ENCODE measurements around the gene RFC5.
A peak's percentile ranks its signal among the peaks of the same experiment; 100 is the strongest.

RFC5 gene

GRCh38 chr12:118052324-118053070 is 36.0 kb downstream of the RFC5 start (continued):
- no peak for TF ChIP-seq ZNF837 (tag by site-specific recombination; IDR thresholded peaks at IDR 0.05)
- TF ChIP-seq ZNF558 (tag by site-specific recombination; IDR thresholded peaks at IDR 0.05), result no peak
- no peak for TF ChIP-seq ZNF843 (tag by site-specific recombination; IDR thresholded peaks at IDR 0.05)
- TF ChIP-seq KLF17 (tag by site-specific recombination; IDR thresholded peaks at IDR 0.05), result no peak
- TF ChIP-seq ZNF302 (tag by site-specific recombination; IDR thresholded peaks at IDR 0.05; ENCODE audit: low read depth), result no peak
- no peak for TF ChIP-seq ZNF610 (tag by site-specific recombination; IDR thresholded peaks at IDR 0.05; ENCODE audit: borderline replicate concordance)
- TF ChIP-seq ZNF777 (tag by site-specific recombination; IDR thresholded peaks at IDR 0.05; ENCODE audit: borderline replicate concordance), result no peak
- TF ChIP-seq, protein P1, sequence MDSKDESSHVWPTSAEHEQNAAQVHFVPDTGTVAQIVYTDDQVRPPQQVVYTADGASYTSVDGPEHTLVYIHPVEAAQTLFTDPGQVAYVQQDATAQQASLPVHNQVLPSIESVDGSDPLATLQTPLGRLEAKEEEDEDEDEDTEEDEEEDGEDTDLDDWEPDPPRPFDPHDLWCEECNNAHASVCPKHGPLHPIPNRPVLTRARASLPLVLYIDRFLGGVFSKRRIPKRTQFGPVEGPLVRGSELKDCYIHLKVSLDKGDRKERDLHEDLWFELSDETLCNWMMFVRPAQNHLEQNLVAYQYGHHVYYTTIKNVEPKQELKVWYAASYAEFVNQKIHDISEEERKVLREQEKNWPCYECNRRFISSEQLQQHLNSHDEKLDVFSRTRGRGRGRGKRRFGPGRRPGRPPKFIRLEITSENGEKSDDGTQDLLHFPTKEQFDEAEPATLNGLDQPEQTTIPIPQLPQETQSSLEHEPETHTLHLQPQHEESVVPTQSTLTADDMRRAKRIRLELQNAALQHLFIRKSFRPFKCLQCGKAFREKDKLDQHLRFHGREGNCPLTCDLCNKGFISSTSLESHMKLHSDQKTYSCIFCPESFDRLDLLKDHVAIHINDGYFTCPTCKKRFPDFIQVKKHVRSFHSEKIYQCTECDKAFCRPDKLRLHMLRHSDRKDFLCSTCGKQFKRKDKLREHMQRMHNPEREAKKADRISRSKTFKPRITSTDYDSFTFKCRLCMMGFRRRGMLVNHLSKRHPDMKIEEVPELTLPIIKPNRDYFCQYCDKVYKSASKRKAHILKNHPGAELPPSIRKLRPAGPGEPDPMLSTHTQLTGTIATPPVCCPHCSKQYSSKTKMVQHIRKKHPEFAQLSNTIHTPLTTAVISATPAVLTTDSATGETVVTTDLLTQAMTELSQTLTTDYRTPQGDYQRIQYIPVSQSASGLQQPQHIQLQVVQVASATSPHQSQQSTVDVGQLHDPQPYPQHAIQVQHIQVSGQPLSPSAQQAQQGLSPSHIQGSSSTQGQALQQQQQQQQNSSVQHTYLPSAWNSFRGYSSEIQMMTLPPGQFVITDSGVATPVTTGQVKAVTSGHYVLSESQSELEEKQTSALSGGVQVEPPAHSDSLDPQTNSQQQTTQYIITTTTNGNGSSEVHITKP (tag by site-specific recombination; IDR thresholded peaks at IDR 0.05), result no peak
- TF ChIP-seq, protein P2, sequence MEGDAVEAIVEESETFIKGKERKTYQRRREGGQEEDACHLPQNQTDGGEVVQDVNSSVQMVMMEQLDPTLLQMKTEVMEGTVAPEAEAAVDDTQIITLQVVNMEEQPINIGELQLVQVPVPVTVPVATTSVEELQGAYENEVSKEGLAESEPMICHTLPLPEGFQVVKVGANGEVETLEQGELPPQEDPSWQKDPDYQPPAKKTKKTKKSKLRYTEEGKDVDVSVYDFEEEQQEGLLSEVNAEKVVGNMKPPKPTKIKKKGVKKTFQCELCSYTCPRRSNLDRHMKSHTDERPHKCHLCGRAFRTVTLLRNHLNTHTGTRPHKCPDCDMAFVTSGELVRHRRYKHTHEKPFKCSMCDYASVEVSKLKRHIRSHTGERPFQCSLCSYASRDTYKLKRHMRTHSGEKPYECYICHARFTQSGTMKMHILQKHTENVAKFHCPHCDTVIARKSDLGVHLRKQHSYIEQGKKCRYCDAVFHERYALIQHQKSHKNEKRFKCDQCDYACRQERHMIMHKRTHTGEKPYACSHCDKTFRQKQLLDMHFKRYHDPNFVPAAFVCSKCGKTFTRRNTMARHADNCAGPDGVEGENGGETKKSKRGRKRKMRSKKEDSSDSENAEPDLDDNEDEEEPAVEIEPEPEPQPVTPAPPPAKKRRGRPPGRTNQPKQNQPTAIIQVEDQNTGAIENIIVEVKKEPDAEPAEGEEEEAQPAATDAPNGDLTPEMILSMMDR (tag by site-specific recombination; IDR thresholded peaks at IDR 0.05), result no peak
- TF ChIP-seq ZNF23 (tag by site-specific recombination; IDR thresholded peaks at IDR 0.05; ENCODE audit: borderline replicate concordance), result no peak
- TF ChIP-seq ZNF248 (tag by site-specific recombination; IDR thresholded peaks at IDR 0.05), result no peak
- TF ChIP-seq ZNF692 (tag by site-specific recombination; IDR thresholded peaks at IDR 0.05), result peak; percentile 35; the same call in 1 of the 2 replicates
- TF ChIP-seq YY2 (tag by site-specific recombination; IDR thresholded peaks at IDR 0.05), result no peak
- no peak for TF ChIP-seq ZNF266 (tag by site-specific recombination; IDR thresholded peaks at IDR 0.05; ENCODE audit: low read depth)
- no peak for TF ChIP-seq ZNF514 (tag by site-specific recombination; IDR thresholded peaks at IDR 0.05)
- no peak for TF ChIP-seq KLF7 (tag by site-specific recombination; IDR thresholded peaks at IDR 0.05; ENCODE audit: borderline replicate concordance)
- TF ChIP-seq ZBTB21 (tag by site-specific recombination; IDR thresholded peaks at IDR 0.05), result no peak
- TF ChIP-seq ZNF600 (tag by site-specific recombination; IDR thresholded peaks at IDR 0.05), result peak; percentile 91
- TF ChIP-seq ZNF311 (tag by site-specific recombination; IDR thresholded peaks at IDR 0.05; ENCODE audit: borderline replicate concordance), result no peak
- TF ChIP-seq RBAK (tag by site-specific recombination; IDR thresholded peaks at IDR 0.05), result no peak
- no peak for TF ChIP-seq BCL11B (tag by site-specific recombination; IDR thresholded peaks at IDR 0.05; ENCODE audit: low read depth)
- peak; percentile 60; the same call in 1 of the 2 replicates for TF ChIP-seq INSM2 (tag by site-specific recombination; IDR thresholded peaks at IDR 0.05)
- no peak for TF ChIP-seq ZNF645 (tag by site-specific recombination; IDR thresholded peaks at IDR 0.05)
- TF ChIP-seq ZNF366 (tag by site-specific recombination; conservative IDR thresholded peaks at IDR 0.05), result peak; percentile 56
- TF ChIP-seq ATF2 (tag by site-specific recombination; IDR thresholded peaks at IDR 0.05; ENCODE audit: low read depth), result no peak
- TF ChIP-seq ZNF48 (tag by site-specific recombination; IDR thresholded peaks at IDR 0.05), result no peak
